Brain microvascular endothelial cell (primary cell): ENCODE measurements around the gene FIGN.

ENCODE experiments used
- DNase-seq: peaks from one replicate; pipeline ENCODE4 v3.0.0-alpha.2; 2020
- H3K27ac ChIP-seq: fragments of 250-450 bp; sonication (Bioruptor Pico); 2 replicates; pipeline ENCODE4 v1.5.1; 2020; ENCODE audit warnings: mild to moderate bottlenecking, moderate library complexity
- H3K27me3 ChIP-seq: fragments of 250-450 bp; sonication (Bioruptor Pico); replicated peaks from 2 replicates; pipeline ENCODE4 v1.5.1; 2020; ENCODE audit warnings: mild to moderate bottlenecking
- H3K36me3 ChIP-seq: fragments of 250-450 bp; sonication (Bioruptor Pico); replicated peaks from 2 replicates; pipeline ENCODE4 v1.5.1; 2020; ENCODE audit warnings: mild to moderate bottlenecking
- H3K4me3 ChIP-seq: 2 replicates; pipeline ENCODE4 v1.5.1; 2011; ENCODE audit warnings: low read depth, mild to moderate bottlenecking, control low read depth, low read length, moderate library complexity
- CTCF ChIP-seq: IDR thresholded peaks from 2 replicates; pipeline ENCODE4 v1.5.1; 2011; ENCODE audit warnings: low read depth, mild to moderate bottlenecking, moderate library complexity, low read length, control low read depth, inconsistent platforms; ENCODE audit errors: missing control alignments
- in situ Hi-C: cut with HindIII; loops from 2 replicates; pipeline ENCODE4 v1.10.0; 2017; ENCODE audit warnings: low sequenced_read_pairs, low pct_ligation_motif_present

Gene FIGN

GRCh38 chr2:163774862-163775261 lies 39.1 kb upstream of the FIGN start:
- no peaks in the 10 kb centered on the region for H3K36me3 ChIP-seq
- no peak overlapping the region for H3K4me3 ChIP-seq
- TF ChIP-seq CTCF: no peak
- H3K27me3 ChIP-seq: no peaks in the 10 kb centered on the region
- in situ Hi-C loops: no loop called here
- H3K27ac ChIP-seq: peak overlapping the region; percentile 78
- DNase-seq: peak; percentile 86

GRCh38 chr2:163773276-163773675 lies 37.5 kb upstream of the FIGN start:
- no peaks in the 10 kb centered on the region for H3K27me3 ChIP-seq
- no peak for DNase-seq
- no peaks in the 10 kb centered on the region for H3K36me3 ChIP-seq
- no peak overlapping the region for H3K4me3 ChIP-seq
- in situ Hi-C loops: no loop called here
- no peak overlapping the region for H3K27ac ChIP-seq
- TF ChIP-seq CTCF: no peak

- TF ChIP-seq CTCF: no peak
- in situ Hi-C loops: no loop called here
- H3K4me3 ChIP-seq: no peak overlapping the region
- no peaks in the 10 kb centered on the region for H3K36me3 ChIP-seq
- no peak overlapping the region for H3K27ac ChIP-seq
- no peak for DNase-seq
- no peaks in the 10 kb centered on the region for H3K27me3 ChIP-seq
These were observed 35.8 kb upstream of the FIGN start for GRCh38 chr2:163771596-163771995.

GRCh38 chr2:163768881-163769695 lies 33.3 kb upstream of the FIGN start:
- in situ Hi-C loops: no loop called here
- Histone ChIP-seq H3K4me3 (no peak overlapping the region), H3K36me3 (no peaks in the 10 kb centered on the region), H3K27me3 (no peaks in the 10 kb centered on the region), H3K27ac (no peak overlapping the region)
- DNase-seq: no peak
- TF ChIP-seq CTCF: no peak

- Histone ChIP-seq H3K27ac (no peak overlapping the region), H3K4me3 (no peak overlapping the region), H3K27me3 (no peaks in the 10 kb centered on the region), H3K36me3 (no peaks in the 10 kb centered on the region)
- no peak for DNase-seq
- TF ChIP-seq CTCF: no peak
- in situ Hi-C loops: no loop called here
These were observed 31.3 kb upstream of the FIGN start for GRCh38 chr2:163767097-163767496.

- DNase-seq: no peak
- no peaks in the 10 kb centered on the region for H3K27me3 ChIP-seq
- H3K4me3 ChIP-seq: no peak overlapping the region
- in situ Hi-C loops: no loop called here
- H3K27ac ChIP-seq: no peak overlapping the region
- no peak for TF ChIP-seq CTCF
- no peaks in the 10 kb centered on the region for H3K36me3 ChIP-seq
These were observed 28.8 kb upstream of the FIGN start for GRCh38 chr2:163764566-163764965.
